Stimulated activated CD4-positive, alpha-beta T cell treated with anti-CD3 and anti-CD28 coated beads, Interleukin-2, amount 100 ng/mL, for 4 hours (primary cell): ENCODE results near the gene AMN.

ENCODE experiments used
- DNase-seq: peaks from one replicate; pipeline ENCODE4 v3.0.0-alpha.2; 2020; ENCODE audit warnings: low read depth

Gene AMN

DNA sequence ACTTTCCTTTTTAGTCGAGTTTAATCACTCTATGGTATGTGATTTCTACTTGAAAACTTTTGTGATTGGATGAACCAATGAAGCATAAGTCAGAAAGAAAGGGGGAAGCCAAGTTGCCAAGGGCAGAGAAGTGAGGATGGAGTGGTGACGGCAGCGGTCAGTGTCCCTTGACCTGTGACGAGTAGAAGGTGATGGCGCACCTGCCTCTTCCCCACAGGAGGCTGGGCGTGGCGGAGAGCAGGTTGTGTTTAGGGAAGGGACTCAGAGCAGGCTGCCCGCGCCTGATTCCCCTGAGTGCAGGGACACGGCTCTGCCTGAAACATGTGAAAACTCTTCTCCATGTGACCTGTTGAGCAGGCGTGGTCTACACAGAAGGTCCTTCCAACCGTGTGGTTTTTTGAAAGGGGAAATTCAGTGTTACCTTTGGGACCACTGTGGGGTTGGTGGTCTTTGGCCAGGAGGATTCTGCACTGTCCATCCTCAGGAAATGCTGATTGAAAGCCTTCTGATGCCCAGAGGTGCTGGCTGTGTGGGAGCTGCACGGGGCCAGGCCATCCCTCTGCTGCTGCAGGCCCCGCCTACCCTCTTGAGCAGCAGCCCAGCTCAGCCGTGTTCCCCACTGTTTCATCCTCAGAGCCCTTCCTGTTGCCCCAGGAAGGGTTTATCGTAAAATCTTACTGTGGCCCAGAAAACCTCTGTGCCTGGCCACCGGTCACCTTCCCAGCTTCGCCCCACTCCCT is 23.5 kb upstream of the AMN start:
- no peak for DNase-seq

DNA sequence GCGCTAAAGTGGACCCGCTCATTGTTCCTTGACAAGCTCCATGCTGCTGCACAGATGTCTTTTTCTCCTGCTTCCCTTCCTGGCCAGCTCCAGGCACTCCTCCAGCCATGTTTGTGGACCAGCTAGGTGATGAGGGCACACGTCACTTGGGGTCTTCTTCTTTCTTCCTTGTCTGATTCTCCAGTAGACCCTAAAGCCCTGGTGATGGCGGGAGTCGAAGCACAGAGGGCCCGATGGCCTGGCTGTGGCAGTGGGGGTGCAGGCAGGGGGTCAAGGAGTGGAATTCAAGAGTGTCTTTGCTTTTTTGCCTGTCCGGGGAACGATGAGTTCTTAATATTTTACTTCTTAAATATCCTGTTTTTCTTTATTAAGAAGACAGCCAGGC is 23.0 kb upstream of the AMN start:
- DNase-seq, result no peak

GRCh38 chr14:102900631-102901571 is 21.6 kb upstream of the AMN start:
- no peak for DNase-seq

DNA sequence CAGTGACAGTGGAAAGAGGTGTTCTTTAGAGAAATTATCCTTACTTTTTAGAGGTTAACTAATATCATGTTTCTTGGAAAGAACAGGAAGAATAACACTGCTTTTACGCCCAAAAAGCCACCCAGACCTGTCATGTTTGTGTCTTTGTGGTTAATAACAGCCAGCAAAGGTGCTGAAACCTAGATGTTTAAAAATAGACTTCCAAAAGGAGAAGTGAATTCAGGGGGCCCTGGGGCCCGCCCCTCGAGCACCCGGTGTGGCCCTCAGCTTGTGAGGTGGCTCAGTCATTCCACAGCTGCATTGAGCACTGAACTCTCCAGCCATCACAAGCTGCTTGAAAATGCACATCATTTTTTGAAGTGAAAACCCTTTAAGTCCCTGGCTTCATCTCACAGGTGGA is 20.8 kb upstream of the AMN start:
- no peak for DNase-seq

DNA sequence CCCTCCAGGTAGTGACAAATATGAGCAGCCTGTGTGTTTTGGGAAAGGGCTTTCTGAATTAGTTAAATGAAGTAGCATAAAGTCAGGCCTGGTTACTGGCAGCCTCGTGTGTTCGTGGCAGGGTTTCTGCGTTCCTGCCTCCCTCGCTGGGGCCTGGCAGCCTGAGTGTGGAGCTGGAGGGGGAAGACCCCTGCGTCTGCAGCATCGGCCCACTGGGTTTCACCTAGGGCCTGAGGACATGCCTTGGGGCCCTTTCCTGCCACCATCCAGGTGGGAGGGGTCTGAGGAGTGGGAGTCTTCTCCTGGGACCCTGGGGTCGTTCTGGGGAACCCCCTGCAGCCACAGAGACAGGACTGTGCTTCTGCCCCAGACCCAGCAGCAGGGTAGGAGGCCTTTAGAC is 20.4 kb upstream of the AMN start:
- no peak for DNase-seq

GRCh38 chr14:102902523-102903247 is 19.8 kb upstream of the AMN start:
- no peak for DNase-seq

DNA sequence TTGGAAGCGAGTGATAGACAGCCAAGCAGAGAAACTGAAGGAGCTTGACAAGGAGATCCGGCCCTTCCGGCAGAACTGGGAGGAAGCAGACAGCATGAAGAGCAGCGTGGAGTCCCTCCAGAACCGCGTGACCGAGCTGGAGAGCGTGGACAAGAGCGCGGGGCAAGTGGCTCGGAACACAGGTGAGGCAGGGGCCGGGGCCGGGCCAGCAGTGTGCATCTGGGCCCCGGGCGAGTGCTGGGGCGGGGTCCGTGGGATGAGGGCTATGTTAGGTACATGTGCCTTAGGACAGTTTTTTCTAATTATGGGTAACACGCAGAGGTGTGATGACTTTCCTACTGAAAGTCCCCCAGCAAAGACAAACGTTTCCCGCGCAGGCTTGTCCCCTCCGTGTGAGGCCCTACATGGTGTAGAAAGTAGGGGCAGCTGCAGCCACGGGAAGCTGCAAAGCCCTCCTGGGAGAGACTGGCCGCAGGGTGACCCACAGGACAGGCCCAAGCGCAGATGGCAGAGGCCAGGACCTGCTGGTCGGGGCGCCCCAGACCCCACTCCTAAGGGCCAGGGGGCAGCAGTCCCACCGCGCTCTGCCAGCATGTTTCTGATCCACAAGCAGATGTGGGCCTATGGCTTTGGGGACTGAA is 19.1 kb upstream of the AMN start:
- no peak for DNase-seq

GRCh38 chr14:102903889-102904512 is 18.5 kb upstream of the AMN start:
- no peak for DNase-seq

DNA sequence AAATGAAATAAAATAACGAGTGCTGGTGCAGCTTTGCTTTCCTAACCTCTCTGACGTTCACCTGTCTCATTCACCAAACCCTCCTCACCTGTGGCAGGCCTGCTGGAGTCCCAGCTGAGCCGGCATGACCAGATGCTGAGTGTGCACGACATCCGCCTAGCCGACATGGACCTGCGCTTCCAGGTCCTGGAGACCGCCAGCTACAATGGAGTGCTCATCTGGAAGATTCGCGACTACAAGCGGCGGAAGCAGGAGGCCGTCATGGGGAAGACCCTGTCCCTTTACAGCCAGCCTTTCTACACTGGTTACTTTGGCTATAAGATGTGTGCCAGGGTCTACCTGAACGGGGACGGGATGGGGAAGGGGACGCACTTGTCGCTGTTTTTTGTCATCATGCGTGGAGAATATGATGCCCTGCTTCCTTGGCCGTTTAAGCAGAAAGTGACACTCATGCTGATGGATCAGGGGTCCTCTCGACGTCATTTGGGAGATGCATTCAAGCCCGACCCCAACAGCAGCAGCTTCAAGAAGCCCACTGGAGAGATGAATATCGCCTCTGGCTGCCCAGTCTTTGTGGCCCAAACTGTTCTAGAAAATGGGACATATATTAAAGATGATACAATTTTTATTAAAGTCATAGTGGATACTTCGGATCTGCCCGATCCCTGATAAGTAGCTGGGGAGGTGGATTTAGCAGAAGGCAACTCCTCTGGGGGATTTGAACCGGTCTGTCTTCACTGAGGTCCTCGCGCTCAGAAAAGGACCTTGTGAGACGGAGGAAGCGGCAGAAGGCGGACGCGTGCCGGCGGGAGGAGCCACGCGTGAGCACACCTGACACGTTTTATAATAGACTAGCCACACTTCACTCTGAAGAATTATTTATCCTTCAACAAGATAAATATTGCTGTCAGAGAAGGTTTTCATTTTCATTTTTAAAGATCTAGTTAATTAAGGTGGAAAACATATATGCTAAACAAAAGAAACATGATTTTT is 17.1 kb upstream of the AMN start:
- DNase-seq, result no peak

- no peak for DNase-seq
These were observed 15.7 kb upstream of the AMN start for GRCh38 chr14:102906616-102907302.

DNA sequence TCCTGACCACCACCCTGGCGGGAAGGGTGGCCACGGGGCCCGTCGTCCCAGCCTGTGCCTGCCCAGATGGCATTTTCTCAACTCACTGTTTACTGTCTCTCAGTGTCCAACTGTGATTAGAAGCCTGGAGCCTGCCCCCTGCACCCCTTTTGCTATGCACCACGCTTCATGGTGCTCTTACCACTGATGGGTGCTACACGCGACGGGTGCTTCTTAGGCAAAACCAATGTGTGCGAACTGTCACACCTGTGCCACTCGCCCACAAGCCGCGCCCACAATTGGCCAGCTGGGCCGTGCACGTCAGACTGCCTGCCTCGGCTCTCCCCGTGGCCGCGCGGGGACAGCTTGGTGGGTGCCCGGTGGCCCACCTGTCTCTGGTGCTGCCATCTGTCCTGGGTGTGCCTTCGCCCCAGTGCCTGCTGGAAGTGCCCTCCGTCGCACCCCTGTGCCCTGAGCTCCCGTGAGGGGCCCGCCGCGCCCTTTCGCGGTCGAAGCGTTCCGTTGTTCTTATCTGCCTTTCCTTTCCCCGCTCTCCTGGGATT is 15.1 kb upstream of the AMN start:
- DNase-seq, result no peak

DNA sequence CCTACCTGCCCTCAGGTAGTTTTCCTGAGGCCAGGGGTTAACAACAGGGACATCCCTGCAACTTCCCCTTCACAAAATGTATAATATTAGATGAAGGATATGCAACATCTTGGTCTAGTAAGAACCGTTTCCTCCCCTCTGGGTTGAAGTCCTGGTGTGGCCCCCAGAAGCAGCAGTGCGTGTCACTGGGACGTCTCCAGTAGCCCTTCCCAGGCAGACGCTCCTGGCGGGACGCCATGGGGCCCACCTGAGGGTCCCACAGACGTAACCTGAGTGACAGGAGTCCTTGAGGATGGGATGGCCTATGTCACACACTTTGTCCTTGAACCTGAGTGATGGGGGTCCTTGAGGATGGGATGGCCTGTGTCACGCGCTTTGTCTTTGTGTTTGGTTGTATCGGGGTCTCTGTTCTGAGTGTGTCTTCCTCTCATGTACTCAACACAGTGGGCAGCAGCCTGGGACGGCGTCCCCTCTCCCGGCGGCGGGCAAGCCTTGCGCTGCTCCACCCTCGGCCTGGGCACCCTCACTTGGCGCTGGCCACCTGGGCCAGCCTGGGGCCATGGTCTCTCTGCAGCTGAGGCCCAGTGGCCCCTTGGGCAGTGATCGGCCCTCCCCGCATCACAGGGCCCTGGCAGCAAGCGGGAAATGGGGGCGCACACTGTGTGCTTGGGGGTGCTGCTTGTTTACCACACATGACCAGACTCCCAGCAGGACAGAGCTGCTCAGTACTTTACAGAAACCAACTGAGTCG is 14.3 kb upstream of the AMN start:
- no peak for DNase-seq

GRCh38 chr14:102908766-102909455 is 13.6 kb upstream of the AMN start:
- DNase-seq, result no peak

- DNase-seq, result no peak
These were observed 13.0 kb upstream of the AMN start for GRCh38 chr14:102909462-102909861.

GRCh38 chr14:102909911-102910310 is 12.6 kb upstream of the AMN start:
- DNase-seq, result no peak

DNA sequence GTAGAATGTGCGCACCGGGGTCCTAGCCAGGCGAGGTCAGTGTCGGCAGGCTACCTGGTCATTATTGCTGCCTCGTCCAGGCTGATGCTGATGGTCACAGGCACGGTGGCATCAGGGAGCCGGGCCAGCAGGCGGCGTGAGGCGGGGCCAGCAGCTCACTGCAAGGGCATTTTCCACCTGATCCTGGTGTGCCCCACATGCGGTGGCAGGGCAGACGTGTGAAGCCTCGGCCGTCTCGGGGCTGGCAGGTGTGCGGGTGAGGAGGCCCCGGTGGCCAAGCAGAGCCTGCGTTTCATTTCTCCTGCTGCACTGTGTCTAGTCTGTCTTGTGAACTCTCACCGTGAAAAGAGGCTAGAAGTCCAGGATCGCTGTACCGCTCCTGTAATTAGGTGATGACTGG is 12.0 kb upstream of the AMN start:
- no peak for DNase-seq

- no peak for DNase-seq
These were observed 10.9 kb upstream of the AMN start for GRCh38 chr14:102911541-102911951.
